Measurements from ENCODE around the gene CBX7.

- TF ChIP-seq CTCF (IDR thresholded peaks at IDR 0.05) (no peak), POLR2A (IDR thresholded peaks at IDR 0.05) (no peak)
Measured at GRCh38 chr22:39197578-39197977, 45.1 kb upstream of the CBX7 start.

All from Peyer's patch (tissue), 4 donors.